Hematopoietic multipotent progenitor cell treated with erythropoietin and hydrocortisone succinate and interleukin-3 and kit ligand, for 6 days (in vitro differentiated cells): ENCODE measurements around the gene PPP1R26.
"Not testable (repeated sequence)": the region's sequence is repeated elsewhere in the genome, so short reads cannot be mapped to it uniquely, and the experiment has no call there.

Experiments
- DNase-seq: peaks from one replicate; pipeline ENCODE4 v3.0.0-alpha.2; 2015

PPP1R26 gene

DNA sequence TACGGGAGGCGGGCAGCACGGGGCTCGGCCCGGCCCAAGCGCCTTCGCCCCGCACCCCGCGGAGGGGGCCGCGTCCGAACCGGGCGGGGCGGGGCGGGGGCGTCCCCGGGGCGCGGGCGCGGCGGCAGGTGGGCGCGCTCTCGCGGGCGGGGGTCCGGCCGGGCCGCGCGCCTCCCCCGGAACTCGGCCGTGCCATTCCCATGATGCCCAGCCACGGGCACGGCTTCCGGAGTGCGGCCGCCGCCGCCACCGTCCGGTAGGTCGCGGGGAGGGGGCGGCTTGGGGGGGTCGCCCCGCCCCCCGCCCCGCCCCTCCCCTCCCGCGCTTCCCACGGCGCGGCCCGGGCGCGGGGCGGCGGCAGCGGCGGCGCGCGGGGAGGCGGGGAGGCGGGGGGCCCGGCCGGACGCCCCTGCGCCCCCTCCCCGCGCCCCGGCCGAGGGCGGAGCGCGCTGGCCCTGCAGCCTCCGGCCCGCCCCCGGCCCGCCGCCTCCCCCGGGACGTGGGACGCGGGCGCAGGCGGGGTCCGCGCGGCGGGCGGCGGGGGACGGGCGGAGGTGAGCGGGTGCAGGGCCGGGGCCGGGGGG is at the start of gene PPP1R26:
PPP1R26 (plus strand) TSS at position 314 of the 584 bp plus-strand sequence. CDS start 4,729 bp downstream, outside the sequence.
- DNase-seq = peak; percentile 39

DNA sequence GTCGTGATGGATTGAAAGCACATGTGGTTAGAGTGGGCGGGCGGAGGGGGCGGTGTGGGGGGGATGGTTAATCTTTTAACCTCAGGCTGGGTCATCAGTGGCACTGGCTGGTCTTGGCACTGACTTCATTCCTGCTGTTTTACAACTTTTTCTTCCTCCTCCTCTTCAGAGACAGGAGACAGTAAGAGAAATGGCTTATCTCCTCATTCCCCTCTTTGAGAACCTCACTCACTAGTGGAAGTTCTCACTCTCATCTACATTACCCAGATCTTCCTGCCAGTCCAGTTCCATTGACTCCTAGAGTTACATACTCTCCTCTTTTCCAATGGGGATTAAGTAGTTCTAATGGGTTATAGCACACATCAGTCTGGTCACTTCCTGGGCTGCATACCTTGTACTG is 42.3 kb upstream of the PPP1R26 start:
- DNase-seq = no peak

DNA sequence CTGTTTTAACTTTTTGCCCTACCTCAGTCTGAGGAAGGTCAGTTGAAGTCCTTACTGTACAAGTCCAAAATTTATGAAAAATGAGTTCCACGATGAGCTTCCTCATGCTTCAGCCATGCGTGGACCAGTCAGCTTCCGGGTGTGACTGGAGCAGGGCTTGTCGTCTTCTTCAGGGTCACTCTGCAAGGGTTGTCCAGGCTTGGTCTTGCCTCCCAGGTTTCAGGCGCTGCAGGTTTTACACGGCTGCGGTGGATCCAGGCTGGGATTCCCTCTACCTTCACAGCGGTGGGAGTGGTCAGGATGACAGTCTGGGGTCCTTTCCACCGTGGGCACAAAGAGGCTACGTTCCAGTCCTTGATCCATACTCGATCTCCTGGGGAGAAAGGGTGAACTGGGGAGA is 41.9 kb upstream of the PPP1R26 start:
- DNase-seq = not testable (repeated sequence)

GRCh38 chr9:135438581-135439232 is 40.9 kb upstream of the PPP1R26 start:
- not testable (repeated sequence) for DNase-seq

DNA sequence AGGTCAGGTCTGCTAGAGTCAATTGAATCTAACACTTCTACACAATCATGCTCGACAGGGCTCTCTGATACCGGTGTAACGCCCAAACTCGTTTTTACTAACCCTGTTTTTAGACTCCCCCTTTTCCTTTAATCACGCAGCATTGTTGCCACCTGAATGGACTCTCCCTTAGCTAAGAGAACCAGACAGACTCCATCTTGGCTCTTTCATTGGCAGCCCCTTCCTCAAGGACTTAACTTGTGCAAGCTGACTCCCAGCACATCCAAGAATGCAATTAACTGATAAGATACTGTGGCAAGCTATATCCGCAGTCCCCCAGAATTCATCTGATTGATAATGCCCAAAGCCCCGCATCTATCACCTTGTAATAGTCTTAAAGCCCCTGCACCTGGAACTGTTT is 40.1 kb upstream of the PPP1R26 start:
- DNase-seq = not testable (repeated sequence)

- DNase-seq = no peak
These were observed 39.7 kb upstream of the PPP1R26 start for GRCh38 chr9:135439916-135440315.

DNA sequence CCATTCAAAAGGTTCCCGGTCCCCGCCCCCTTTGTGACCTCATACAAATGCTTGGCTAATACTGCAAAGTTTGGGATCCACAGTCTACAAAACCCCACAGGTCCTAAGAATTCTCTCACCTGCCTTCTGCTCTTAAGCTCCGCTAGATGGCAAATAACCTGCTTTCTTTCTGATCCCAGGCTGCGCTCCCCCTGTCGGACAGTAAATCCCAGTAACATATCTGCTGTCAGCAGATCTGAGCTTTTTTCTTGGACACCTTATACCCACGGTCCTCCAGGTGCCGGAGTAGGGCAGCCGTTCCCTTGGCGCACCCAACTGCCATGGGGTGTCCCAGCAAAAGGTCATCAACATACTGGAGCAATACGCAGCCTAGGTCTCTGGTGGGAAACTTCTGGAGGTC is 39.0 kb upstream of the PPP1R26 start:
- no peak for DNase-seq

DNA sequence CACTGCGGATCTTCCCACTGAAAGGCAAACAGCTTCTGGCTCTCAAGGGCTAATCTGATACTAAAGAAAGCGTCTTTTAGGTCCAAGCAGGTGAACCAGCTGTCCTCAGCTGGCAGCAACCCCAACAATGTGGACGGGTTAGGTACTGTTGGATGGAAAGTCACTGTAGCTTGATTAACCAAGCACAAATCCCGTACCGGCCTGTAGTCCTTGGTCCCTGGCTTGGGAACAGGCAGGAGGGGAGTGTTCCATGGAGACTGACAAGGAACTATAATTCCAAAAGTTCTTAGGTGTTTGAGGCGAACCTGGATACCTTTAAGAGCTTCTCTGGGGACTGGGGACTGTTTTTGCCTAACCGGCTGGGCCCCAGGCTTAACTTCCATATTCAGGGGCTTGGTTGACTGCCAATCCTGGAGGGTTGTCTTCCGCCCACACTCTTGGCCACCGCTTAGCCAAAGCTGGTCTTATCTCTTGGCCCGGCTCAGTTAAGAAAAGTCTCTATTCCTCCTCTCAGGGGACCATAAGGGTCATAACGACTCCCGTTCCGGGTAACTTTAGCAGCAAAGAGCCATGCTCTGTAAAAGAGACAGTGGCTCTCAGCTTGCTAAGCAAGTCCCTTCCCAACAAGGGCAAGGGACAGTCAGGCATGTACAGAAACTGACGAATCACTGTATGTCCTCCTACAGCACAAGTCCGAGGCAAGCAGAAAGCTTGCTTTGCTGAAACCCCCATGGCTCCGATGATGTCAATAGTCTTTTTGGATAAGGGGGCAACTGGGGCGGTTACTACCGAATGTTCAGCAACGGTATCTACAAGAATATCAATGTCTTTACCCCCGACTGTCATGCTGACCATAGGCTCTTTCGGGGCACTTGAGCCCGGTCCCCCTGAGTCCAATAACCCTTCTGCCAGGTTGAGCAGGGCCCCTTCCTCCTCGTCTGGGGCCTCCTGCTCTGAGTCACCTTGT is 38.2 kb upstream of the PPP1R26 start:
- DNase-seq = peak; percentile 90

DNA sequence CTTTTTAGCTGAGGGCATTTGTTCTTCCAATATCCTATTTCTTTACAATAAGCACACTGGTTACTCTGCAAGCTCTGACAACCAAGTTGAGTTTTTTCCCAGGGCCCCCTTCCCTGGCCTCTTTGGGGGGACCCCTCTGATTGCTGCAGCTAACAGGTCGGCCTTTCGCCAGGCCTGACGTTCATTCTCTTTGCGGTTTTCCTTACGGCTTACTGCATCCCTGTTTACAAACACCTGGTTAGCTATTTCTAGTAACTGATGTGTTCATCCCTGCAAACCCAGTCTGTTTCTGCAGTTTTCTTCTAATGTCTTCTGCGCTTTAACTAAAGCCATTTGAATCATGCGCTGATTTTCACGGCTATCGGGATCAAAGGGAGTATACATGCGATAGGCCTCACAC is 37.5 kb upstream of the PPP1R26 start:
- no peak for DNase-seq

DNA sequence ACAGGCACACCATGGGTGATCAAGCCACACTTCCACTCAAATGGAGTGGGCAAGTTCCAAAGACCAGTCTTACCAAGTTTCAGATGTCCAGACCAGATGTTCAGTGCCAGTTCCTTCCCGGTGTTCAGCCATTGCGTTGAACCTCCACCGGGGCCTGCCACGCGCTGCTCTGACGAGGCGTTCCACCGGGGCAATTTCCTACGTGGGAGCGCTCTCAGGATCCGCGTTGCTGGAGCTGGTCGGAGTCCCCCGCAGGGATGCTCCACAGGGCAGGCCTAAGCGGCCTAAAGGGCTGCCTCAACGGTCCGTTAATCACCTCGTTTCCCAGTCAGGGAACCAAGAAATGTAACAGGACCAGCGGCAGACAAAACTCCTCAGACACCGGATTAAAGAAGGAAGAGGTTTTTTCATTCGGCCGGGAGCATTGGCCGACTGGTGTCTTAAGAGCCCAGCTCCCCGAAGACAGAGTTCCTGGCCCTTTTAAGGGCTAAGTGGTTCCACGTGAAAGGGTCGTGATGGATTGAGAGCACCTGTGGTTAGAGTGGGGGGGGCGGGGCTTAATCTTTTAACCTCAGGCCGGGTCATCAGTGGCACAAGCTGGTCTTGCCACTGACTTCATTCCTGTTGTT is 35.7 kb upstream of the PPP1R26 start:
- no peak for DNase-seq

- no peak for DNase-seq
These were observed 32.5 kb upstream of the PPP1R26 start for GRCh38 chr9:135447126-135447525.

- no peak for DNase-seq
These were observed 30.9 kb upstream of the PPP1R26 start for GRCh38 chr9:135448663-135449100.

- DNase-seq = not testable (repeated sequence)
These were observed 30.1 kb upstream of the PPP1R26 start for GRCh38 chr9:135449532-135449931.

GRCh38 chr9:135450956-135451355 is 28.6 kb upstream of the PPP1R26 start:
- DNase-seq = no peak

GRCh38 chr9:135451909-135452308 is 27.7 kb upstream of the PPP1R26 start:
- DNase-seq = not testable (repeated sequence)

DNA sequence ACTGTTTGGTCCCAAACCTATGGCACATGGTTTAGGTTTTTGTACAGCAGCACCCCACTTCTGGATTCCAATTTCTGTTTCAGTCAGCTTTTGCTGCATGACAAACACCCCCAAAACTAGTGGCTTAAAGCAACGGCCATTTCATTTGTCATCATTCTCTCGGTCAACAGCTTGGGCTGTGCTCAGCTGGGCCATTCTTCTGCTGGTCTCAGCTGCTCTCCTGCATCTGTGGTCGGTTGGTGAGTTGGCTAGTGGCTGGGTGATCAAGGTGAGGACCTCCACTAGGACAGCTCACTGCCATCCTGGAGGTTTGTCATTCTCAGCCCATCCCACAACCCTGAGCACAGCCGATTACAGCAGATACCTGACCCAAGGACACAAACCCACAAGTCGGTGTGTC is 24.8 kb upstream of the PPP1R26 start:
- DNase-seq = no peak

GRCh38 chr9:135455401-135456030 is 24.1 kb upstream of the PPP1R26 start:
- DNase-seq = no peak

DNA sequence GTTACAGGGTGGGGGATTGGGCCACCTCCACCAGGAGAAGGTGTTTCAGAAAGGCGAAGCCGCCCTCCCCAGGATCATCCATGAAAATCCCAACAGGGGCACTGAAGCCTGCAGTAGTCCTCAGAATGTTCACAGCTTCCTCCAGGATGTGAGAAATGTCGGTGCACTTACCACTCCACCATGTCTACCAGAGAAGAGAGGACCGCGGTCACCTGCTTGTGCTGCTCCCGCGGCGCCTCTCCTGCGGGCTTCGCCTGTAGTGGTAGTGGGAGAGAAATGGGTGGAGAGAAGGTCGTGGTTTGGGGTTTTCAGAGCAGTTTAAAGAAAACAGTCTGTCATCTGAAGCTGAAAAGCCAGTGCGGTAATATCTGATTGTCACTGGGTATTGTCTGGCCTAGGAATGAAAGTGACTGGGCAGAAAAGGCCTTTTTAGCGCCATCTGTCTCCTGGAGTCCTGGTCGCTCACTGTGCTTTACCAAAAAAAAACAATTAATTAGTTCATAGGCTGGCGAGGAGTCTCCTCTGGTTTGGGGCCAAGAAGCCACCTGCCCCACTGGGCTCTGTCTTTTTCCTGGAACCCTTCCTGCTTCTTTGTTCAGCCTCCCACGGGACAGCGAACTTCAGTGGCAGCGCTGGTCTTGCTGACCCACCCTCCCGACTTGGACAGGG is 23.0 kb upstream of the PPP1R26 start:
- peak; percentile 54 for DNase-seq

DNA sequence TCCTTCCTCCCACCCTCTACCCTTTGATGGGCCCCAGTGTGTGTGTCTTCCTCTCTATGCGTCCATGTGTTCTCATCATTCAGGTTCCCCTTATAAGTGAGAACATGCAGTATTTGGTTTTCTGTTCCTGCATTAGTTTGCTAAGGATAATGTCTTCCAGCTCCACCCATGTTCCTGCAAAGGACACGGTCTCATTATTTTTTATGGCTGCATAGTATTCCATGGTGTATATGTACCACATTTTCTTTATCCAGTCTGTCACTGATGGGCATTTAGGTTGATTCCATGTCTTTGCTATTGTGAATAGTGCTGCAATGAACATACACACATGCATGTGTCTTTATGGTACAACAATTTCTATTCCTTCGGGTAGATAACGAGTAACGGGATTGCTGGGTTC is 21.1 kb upstream of the PPP1R26 start:
- not testable (repeated sequence) for DNase-seq

GRCh38 chr9:135461936-135462335 is 17.6 kb upstream of the PPP1R26 start:
- no peak for DNase-seq

GRCh38 chr9:135463140-135463539 is 16.4 kb upstream of the PPP1R26 start:
- no peak for DNase-seq

- DNase-seq = no peak
These were observed 15.4 kb upstream of the PPP1R26 start for GRCh38 chr9:135464181-135464580.
